HCT116 (cell line): ENCODE results near the gene ZBTB38.

Source experiments
- CEBPB ChIP-seq: IDR thresholded peaks from 2 replicates; pipeline ENCODE4 v1.6.1; 2012; ENCODE audit warnings: low read depth
- CTCF ChIP-seq, 3 experiments: fragments of 200-600 bp in 1 of 3; sonication (generic) in 1 of 3; IDR thresholded peaks in 2 of 3; conservative IDR thresholded peaks in 1 of 3; 2 replicates each; pipeline ENCODE4 v1.5.1; 2012 to 2017; ENCODE audit warnings: low read depth in 2 of 3, low read length in 2 of 3, antibody characterized with exemption in 1 of 3, borderline replicate concordance in 1 of 3, control low read depth in 1 of 3, mild to moderate bottlenecking in 1 of 3, mixed read lengths in 1 of 3, mixed run types in 1 of 3, moderate library complexity in 1 of 3; ENCODE audit not compliant: insufficient read depth in 1 of 3
- EZH2 ChIP-seq: fragments of 200-600 bp; sonication (generic); IDR thresholded peaks from 2 replicates; pipeline ENCODE4 v1.6.1; 2017; ENCODE audit warnings: antibody characterized with exemption, mixed run types
- FOSL1 ChIP-seq: IDR thresholded peaks from 2 replicates; pipeline ENCODE4 v1.6.1; 2012; ENCODE audit warnings: low read depth
- MAX ChIP-seq: IDR thresholded peaks from 2 replicates; pipeline ENCODE4 v1.6.1; 2012
- POLR2A ChIP-seq: IDR thresholded peaks from 2 replicates; pipeline ENCODE4 v1.7.0; 2011; ENCODE audit warnings: borderline replicate concordance; ENCODE audit not compliant: insufficient read depth, insufficient read length; ENCODE audit errors: extremely low read depth
- POLR2AphosphoS5 ChIP-seq: IDR thresholded peaks from 2 replicates; pipeline ENCODE4 v1.6.1; 2011; ENCODE audit warnings: mild to moderate bottlenecking, low read depth, low read length, moderate library complexity
- REST ChIP-seq: IDR thresholded peaks from 2 replicates; pipeline ENCODE4 v1.6.1; 2012; ENCODE audit warnings: low read depth

GRCh38 chr3:141407047-141407446, 38.7 kb downstream of the ZBTB38 start:
- no peak for TF ChIP-seq EZH2
- no peak for TF ChIP-seq CTCF (IDR thresholded peaks at IDR 0.05 in 2 of 3, conservative IDR thresholded peaks at IDR 0.05 in 1 of 3; ENCODE audit: borderline replicate concordance in 1 of 3, insufficient read depth in 1 of 3, low read depth in 2 of 3, low read length in 2 of 3)
- no peak for TF ChIP-seq POLR2AphosphoS5
- TF ChIP-seq REST = no peak
- TF ChIP-seq FOSL1 = no peak
- no peak for TF ChIP-seq MAX
- TF ChIP-seq CEBPB = no peak
- no peak for TF ChIP-seq POLR2A
